ENCODE measurements around the gene TBC1D4.
A peak's percentile ranks its signal among the peaks of the same experiment; 100 is the strongest.

The TBC1D4 gene

DNA sequence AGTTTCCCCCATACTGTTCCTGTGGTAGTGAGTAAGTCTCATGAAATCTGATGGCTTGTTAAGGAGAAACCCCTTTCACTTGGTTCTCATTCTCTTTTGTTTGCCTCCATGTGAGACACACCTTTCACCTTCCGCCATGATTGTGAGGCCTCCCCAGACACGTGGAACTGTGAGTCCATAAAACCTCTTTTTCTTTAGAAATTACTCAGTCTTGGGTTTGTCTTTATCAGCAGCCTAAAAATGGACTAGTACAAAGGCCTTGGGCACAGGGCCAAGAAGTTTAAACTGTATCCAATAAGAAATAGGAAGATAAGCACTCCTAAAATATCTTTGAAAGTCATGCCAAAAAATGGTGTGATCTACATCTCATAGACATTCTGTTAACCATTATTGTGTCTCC, 176.9 kb downstream of the TBC1D4 start:
- TF ChIP-seq, protein P1, sequence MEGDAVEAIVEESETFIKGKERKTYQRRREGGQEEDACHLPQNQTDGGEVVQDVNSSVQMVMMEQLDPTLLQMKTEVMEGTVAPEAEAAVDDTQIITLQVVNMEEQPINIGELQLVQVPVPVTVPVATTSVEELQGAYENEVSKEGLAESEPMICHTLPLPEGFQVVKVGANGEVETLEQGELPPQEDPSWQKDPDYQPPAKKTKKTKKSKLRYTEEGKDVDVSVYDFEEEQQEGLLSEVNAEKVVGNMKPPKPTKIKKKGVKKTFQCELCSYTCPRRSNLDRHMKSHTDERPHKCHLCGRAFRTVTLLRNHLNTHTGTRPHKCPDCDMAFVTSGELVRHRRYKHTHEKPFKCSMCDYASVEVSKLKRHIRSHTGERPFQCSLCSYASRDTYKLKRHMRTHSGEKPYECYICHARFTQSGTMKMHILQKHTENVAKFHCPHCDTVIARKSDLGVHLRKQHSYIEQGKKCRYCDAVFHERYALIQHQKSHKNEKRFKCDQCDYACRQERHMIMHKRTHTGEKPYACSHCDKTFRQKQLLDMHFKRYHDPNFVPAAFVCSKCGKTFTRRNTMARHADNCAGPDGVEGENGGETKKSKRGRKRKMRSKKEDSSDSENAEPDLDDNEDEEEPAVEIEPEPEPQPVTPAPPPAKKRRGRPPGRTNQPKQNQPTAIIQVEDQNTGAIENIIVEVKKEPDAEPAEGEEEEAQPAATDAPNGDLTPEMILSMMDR (IDR thresholded peaks at IDR 0.05; ENCODE audit: control insufficient read depth, extremely low read depth, insufficient read depth), result no peak
- no peak overlapping the region for H3K4me3 ChIP-seq (ENCODE audit: low read depth, low read length)
- DNase-seq (ENCODE audit: low read depth), result no peak

DNA sequence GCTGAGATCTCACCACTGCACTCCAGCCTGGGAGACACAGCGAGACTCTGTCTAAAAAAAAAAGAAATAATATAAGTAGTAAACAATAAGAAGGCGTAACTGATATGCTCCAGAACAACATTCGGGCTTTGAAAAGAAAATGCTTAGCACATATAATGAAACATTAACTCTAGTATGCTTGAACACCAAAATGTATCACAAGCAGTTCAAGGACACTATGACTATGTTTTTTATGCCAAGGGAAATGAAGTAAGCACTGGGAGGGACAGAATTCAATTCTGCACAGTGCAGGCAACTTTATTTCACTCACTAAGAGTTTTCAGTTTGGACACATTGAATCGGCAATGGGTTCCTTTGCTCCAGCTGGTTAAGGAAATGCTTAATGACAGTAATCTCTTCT, 178.7 kb downstream of the TBC1D4 start:
- no peak overlapping the region for H3K4me3 ChIP-seq (ENCODE audit: low read depth, low read length)
- no peak for DNase-seq (ENCODE audit: low read depth)
- TF ChIP-seq, protein P1 (IDR thresholded peaks at IDR 0.05; ENCODE audit: control insufficient read depth, extremely low read depth, insufficient read depth), result no peak

DNA sequence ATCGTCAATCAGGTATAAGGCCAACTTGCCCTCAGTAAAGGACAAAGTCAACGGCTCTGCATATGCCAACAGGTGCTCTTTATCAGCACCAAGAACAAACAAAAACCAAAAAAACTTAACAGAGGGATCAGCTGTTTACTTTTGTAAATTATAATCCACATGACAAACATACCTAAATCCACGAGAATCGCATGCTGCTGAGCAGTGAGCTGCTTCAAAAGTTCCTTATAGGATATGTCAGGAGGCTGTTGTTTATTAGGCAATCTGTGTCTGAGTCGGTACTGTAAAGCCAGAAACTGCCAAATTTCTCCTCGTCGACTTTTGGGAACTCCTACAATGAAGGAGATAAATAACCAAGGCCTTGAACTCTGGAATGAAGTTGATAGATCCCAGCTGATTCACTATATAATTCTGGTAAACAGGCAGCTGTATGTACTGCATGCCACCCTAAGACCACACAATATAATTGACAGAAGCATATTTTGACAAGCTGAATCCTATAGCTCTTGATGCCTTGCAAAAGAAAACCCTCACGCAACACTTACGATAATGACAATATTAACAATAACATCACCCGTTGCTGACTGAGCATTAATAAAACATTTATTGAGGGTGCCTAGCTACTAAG, 179.8 kb downstream of the TBC1D4 start:
- TF ChIP-seq, protein P1 (IDR thresholded peaks at IDR 0.05; ENCODE audit: control insufficient read depth, extremely low read depth, insufficient read depth), result no peak
- peak; percentile 23 for DNase-seq (ENCODE audit: low read depth)
- no peak overlapping the region for H3K4me3 ChIP-seq (ENCODE audit: low read depth, low read length)

DNA sequence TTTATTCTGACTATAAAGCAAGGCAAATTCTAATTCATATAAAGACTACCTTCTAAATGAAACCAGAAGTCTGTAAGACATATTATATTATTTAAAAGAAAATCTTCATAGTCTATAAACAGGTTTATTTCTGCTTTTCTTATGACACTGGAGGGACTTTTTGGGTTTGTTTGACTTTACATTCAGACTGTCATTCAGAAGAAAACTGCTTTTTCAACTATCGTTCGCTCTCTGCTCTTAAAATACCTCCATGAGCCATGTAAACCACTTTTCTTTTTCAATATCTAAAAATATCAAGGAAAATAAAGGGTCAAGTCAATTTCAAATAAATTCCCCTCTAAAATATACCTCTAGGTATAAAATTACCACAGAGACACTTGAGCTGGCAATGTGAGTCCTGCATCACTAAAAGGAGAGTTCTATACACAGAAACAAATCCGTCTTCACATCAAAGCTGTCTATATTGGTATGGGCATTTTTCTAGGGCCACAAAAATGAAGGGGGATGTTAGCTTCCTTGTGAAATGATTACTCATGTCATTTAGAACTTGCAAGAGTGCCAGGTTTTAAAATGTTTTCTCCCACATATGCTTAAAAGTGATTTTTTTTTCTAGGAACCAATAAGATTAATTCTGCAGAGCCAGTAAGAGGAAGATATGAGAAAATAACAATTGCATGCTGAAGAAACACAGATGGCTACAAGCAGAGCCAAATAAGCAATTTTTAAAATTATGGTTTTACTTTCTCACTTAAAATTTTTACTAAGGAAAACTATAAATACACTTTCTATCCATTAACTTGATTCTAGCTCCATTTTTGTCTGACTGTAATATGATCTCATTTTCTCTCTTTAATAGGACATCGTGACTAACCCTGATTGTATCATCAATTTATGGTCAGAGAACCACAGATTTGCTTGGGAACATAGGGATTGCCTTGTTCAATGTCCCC, 181.8 kb downstream of the TBC1D4 start:
- DNase-seq (ENCODE audit: low read depth), result no peak
- TF ChIP-seq, protein P1 (IDR thresholded peaks at IDR 0.05; ENCODE audit: control insufficient read depth, extremely low read depth, insufficient read depth), result no peak
- no peak overlapping the region for H3K4me3 ChIP-seq (ENCODE audit: low read depth, low read length)

DNA sequence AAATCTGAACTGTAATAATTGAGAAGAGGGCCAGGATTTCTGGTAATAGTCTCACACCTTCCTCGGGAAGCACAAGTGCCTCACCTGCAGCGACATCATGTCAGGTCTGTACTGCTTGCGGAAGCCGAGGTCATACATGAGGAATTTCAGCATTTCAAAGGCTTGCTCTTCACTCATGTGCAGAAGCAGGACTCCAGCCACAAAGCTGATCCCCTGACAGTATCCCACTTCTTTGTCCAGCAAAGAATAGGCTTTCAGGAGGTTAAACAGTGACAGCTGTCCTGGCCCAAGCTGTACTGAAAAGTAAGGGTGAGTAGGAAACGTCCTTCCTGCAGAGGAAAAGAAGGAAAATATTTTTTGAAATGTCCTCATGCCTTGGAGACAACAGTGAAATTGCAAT, 182.7 kb downstream of the TBC1D4 start:
- TF ChIP-seq, protein P1 (IDR thresholded peaks at IDR 0.05; ENCODE audit: control insufficient read depth, extremely low read depth, insufficient read depth), result no peak
- no peak for DNase-seq (ENCODE audit: low read depth)
- H3K4me3 ChIP-seq (ENCODE audit: low read depth, low read length), result no peak overlapping the region

DNA sequence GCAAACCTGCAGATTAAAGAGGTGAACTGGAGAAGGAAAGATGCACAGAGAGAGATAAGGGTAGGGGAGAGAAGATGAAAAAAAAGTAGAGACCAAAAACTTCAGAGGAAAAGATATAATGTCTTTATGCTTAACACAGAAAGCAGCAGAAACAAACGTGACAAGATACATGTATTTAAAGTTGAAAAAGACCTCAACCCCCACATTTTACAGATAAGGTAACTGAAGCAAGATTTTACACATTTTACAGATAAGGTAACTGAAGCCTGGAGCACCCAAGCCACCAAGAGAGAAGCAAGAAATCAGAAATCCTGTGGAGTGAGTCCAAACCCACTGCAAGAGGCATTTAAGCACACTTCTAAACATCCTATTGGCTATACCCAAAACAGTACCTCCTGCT, 185.3 kb downstream of the TBC1D4 start:
- TF ChIP-seq, protein P1 (IDR thresholded peaks at IDR 0.05; ENCODE audit: control insufficient read depth, extremely low read depth, insufficient read depth), result no peak
- no peak for DNase-seq (ENCODE audit: low read depth)
- H3K4me3 ChIP-seq (ENCODE audit: low read depth, low read length), result no peak overlapping the region

Measured in LNCaP clone FGC (cell line).